Activated B cell treated with CpG ODN at 0.5 μM for 24 hours (primary cell): ENCODE results near the gene TYMP. TPM values are rescaled to one million over a fixed set of nuclear protein-coding genes. Genes with fewer than 3 reads are reported as not detected.

Experiments
- ATAC-seq: fragments of 200-7000 bp; cut with Tn5 transposase; one replicate; pipeline ENCODE4 v1.10.0; 2021; ENCODE audit warnings: low read depth, mild to moderate bottlenecking, moderate library complexity
- CTCF ChIA-PET: fragments of 350-600 bp; sonication (Branson Sonifier 250); formaldehyde crosslinking; loops from one replicate; lab custom pipeline; 2021; ENCODE audit warnings: antibody characterized with exemption; lab: Charles Lee
- POLR2A ChIA-PET: fragments of 350-600 bp; sonication (Branson Sonifier 250); formaldehyde crosslinking; loops from one replicate; lab custom pipeline; 2021; ENCODE audit warnings: antibody characterized with exemption; lab: Charles Lee
- DNase-seq: peaks from one replicate; pipeline ENCODE4 v3.0.0; 2022
- H3K27ac Mint-ChIP-seq: one replicate; pipeline ENCODE4 v1.8.0; 2020; ENCODE audit warnings: mixed read lengths
- H3K27me3 Mint-ChIP-seq: one replicate; pipeline ENCODE4 v1.8.0; 2021; ENCODE audit warnings: mixed read lengths
- H3K36me3 Mint-ChIP-seq: one replicate; pipeline ENCODE4 v1.8.0; 2021; ENCODE audit warnings: low read depth, mixed read lengths
- H3K4me1 Mint-ChIP-seq: one replicate; pipeline ENCODE4 v1.8.0; 2021; ENCODE audit warnings: mixed read lengths
- H3K4me3 Mint-ChIP-seq: one replicate; pipeline ENCODE4 v1.8.0; 2020; ENCODE audit warnings: mild to moderate bottlenecking, mixed read lengths
- H3K9me3 Mint-ChIP-seq: one replicate; pipeline ENCODE4 v1.8.0; 2020; ENCODE audit warnings: mixed read lengths
- intact Hi-C: fragments of 100-400 bp; cut with micrococcal nuclease; formaldehyde crosslinking; loops from one replicate; pipeline ENCODE4 v1.15.1; 2024
- total RNA-seq: library from RNA; stranded (reverse); gene quantifications from 2 replicates; pipeline ENCODE4 v1.2.3, GENCODE V29; 2022
- TF ChIP-seq, protein P1 (sequence below): fragments of 200-600 bp; IDR thresholded peaks from one replicate; pipeline ENCODE4 v1.8.0; 2022; ENCODE audit warnings: antibody characterized with exemption, mild to moderate bottlenecking

Gene TYMP
- total RNA-seq, 1 donor from 2014 or later, result 92.9 TPM

DNA sequence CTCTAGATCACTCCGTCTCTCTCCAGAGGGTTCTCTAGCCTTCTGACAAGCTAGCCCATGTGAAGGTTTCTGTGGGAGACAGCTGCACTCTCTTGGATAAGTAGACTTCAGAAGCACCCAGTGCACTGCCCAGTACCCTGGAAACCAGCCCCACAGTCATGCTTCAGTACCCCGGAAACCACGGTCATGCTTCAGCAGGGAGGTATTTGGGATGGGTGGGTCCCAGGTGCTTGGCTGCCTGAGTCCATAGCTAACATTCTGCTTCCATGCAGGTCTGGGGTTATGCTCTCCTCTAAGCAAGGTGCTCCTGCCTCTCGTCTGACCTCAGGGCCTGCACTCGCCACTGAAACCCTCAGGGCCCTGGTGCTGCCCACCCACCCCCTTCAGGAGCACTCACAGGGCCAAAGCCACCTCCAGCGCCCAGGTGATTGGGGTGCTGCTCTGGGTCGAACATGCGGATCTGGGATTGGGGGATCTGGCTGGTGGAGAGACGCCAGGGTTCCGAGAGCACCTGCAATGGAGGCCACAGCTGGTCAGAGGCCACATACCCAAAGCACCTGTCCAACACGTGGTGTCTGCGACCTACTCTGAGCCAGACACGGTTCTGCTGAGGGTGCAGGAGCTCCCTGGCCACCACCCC lies 40.2 kb upstream of the TYMP start:
- CTCF ChIA-PET, result interaction anchor here (0.6 to 1.1 kb wide), 2 partner anchors 44 to 70 kb away, joined by 3 to 4 read pairs; partner anchors contain the start of gene SCO2
- Mint-ChIP-seq H3K4me3 (no peak overlapping the region), H3K36me3 (peaks cover 23% of the 10 kb centered on the region), H3K27ac (no peak overlapping the region), H3K9me3 (no peaks in the 10 kb centered on the region), H3K27me3 (no peaks in the 10 kb centered on the region), H3K4me1 (peaks cover 10% of the 10 kb centered on the region)
- ATAC-seq (no peak), DNase-seq (no peak)
- intact Hi-C loops, result no loop called here
- TF ChIP-seq, protein P1, sequence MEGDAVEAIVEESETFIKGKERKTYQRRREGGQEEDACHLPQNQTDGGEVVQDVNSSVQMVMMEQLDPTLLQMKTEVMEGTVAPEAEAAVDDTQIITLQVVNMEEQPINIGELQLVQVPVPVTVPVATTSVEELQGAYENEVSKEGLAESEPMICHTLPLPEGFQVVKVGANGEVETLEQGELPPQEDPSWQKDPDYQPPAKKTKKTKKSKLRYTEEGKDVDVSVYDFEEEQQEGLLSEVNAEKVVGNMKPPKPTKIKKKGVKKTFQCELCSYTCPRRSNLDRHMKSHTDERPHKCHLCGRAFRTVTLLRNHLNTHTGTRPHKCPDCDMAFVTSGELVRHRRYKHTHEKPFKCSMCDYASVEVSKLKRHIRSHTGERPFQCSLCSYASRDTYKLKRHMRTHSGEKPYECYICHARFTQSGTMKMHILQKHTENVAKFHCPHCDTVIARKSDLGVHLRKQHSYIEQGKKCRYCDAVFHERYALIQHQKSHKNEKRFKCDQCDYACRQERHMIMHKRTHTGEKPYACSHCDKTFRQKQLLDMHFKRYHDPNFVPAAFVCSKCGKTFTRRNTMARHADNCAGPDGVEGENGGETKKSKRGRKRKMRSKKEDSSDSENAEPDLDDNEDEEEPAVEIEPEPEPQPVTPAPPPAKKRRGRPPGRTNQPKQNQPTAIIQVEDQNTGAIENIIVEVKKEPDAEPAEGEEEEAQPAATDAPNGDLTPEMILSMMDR, result no peak
- POLR2A ChIA-PET, result interaction anchor here (0.9 to 1.2 kb wide), 2 partner anchors 12 to 22 kb away, joined by 3 to 4 read pairs; partner anchors contain the start of gene CHKB

DNA sequence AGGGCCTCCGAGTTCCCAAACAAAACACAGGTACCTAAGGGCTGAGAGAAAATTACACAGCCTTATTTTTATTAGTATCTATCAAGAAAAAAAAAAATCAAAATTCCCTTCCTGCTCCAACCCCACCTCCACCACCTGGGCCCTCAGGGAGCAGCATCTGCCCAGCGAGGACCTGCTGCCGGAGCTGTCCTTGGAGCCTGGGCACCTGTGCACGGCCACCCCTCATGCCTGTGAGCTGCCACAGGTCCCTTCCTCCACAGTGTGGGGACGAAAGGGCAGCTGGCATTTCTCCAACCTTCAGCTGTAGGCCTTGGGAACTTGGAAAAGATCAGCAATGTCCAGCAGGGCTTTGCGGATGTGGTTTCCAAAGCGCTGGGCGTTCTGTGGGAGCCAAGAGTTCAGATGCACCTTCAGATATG lies 39.2 kb upstream of the TYMP start:
- TF ChIP-seq, protein P1, result no peak
- ChIA-PET POLR2A (interaction anchor here (1.2 kb wide), 1 partner anchor 13 kb away, joined by 4 read pairs; the partner anchor contains the start of gene CHKB), CTCF (interaction anchor here (1.1 kb wide), 1 partner anchor 43 kb away, joined by 4 read pairs; the partner anchor contains the start of gene SCO2)
- DNase-seq, result no peak
- intact Hi-C loops, result no loop called here
- no peak for ATAC-seq
- H3K4me3 Mint-ChIP-seq, result no peak overlapping the region
- H3K27ac Mint-ChIP-seq, result no peak overlapping the region
- peaks cover 10% of the 10 kb centered on the region for H3K4me1 Mint-ChIP-seq
- peaks cover 23% of the 10 kb centered on the region for H3K36me3 Mint-ChIP-seq
- no peaks in the 10 kb centered on the region for H3K9me3 Mint-ChIP-seq
- no peaks in the 10 kb centered on the region for H3K27me3 Mint-ChIP-seq

DNA sequence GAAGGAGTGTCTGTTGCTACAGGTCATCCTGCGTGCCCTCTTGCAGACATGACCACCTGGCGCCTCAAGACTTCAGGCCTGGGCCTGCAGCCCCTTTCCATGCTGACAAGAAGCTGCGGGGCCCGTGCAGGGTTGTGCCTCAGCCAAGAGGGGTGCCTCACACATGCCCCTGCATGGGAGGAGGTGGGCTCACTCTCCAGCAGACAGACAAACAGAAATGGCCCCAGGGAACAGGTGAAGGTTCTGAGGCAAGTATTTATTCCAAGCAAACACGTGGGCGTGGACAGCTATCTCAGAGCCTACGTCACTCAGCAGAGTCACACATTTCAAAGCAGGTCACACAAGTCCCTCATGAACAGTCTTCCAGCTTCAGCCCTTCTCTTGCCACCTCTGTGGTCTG lies 38.8 kb upstream of the TYMP start:
- ATAC-seq (no peak), DNase-seq (no peak)
- Mint-ChIP-seq H3K36me3 (peaks cover 23% of the 10 kb centered on the region), H3K4me1 (peaks cover 12% of the 10 kb centered on the region), H3K27me3 (peaks cover 1% of the 10 kb centered on the region), H3K9me3 (no peaks in the 10 kb centered on the region), H3K4me3 (no peak overlapping the region), H3K27ac (no peak overlapping the region)
- TF ChIP-seq, protein P1, result no peak
- intact Hi-C loops, result no loop called here
- POLR2A ChIA-PET, result interaction anchor here (1.2 kb wide), 1 partner anchor 14 kb away, joined by 4 read pairs; the partner anchor contains the start of gene CHKB
- CTCF ChIA-PET, result interaction anchor here (1.1 kb wide), 1 partner anchor 43 kb away, joined by 4 read pairs; the partner anchor contains the start of gene SCO2

DNA sequence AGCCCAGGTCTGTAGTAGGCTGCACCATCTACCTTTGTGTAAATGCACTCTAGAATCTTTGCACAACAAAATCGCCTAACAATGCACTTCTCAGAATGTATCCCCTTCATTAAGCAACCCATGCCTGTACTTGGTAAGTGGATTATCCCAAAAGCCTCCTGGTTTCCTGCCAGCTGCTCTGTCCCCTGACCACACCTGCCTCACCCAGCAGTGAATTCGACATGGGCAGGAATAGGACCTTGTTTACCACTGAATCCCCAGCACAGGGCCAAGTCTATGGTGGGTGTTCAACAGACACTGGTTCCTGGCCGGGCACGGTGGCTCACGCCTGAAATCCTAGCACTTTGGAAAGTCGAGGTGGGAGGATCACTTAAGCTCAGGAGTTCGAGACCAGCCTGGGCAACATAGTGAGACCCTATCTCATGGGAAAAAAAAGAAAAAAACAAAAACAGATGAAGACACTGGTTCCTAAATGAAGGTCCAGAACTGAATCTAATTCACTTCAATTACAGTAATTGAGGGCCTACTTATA lies 38.0 kb upstream of the TYMP start:
- Mint-ChIP-seq H3K4me1 (peaks cover 21% of the 10 kb centered on the region), H3K36me3 (peaks cover 24% of the 10 kb centered on the region), H3K27ac (no peak overlapping the region), H3K27me3 (peaks cover 1% of the 10 kb centered on the region), H3K4me3 (no peak overlapping the region), H3K9me3 (no peaks in the 10 kb centered on the region)
- ATAC-seq (no peak), DNase-seq (no peak)
- CTCF ChIA-PET, result no interaction called here
- POLR2A ChIA-PET, result interaction anchor here (0.6 to 5.4 kb wide), 2 partner anchors 27 to 39 kb away, joined by 3 to 197 read pairs; partner anchors contain the start of genes SCO2 and TYMP
- TF ChIP-seq, protein P1, result no peak
- intact Hi-C loops, result no loop called here

DNA sequence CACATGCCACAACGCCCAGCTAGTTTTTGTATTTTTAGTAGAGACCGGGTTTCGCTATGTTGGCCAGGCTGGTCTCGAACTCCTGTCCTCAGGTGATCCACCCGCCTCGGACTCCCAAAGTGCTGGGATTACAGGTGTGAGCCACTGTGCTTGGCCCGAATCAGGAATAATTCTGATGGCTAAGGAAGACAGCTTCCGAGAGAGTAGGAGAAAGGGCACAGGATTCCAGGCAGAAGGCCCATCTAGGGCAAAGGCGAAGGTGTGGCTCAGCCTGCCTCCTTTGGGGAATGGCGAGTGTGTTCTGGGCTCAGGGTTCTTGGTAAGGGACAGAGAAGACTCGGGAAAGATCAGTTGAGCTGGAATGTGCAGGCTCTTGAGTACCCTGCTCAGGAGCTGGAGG lies 34.5 kb upstream of the TYMP start:
- no peak overlapping the region for H3K27ac Mint-ChIP-seq
- no peak for ATAC-seq
- ChIA-PET POLR2A (interaction anchor here (1.0 to 5.4 kb wide), 7 partner anchors 13 to 56 kb away, joined by 4 to 197 read pairs (median 10); partner anchors contain the start of genes CHKB, CPT1B, SCO2 and TYMP), CTCF (interaction anchor here (0.9 to 1.7 kb wide), 3 partner anchors 37 to 57 kb away, joined by 3 to 7 read pairs (median 4); partner anchors contain the start of gene SCO2)
- DNase-seq, result no peak
- H3K4me3 Mint-ChIP-seq, result no peak overlapping the region
- intact Hi-C loops, result no loop called here
- peaks cover 9% of the 10 kb centered on the region for H3K36me3 Mint-ChIP-seq
- no peaks in the 10 kb centered on the region for H3K9me3 Mint-ChIP-seq
- peaks cover 1% of the 10 kb centered on the region for H3K27me3 Mint-ChIP-seq
- peaks cover 15% of the 10 kb centered on the region for H3K4me1 Mint-ChIP-seq
- TF ChIP-seq, protein P1, result no peak
